Right hindlimb (tissue), 1 donor: ENCODE measurements around the gene CCL3.
"Not testable (repeated sequence)": the region's sequence is repeated elsewhere in the genome, so short reads cannot be mapped to it uniquely, and the experiment has no call there.

ENCODE experiments used
- DNase-seq: peaks from one replicate; pipeline ENCODE4 v3.0.0-alpha.2; 2018

Gene CCL3

GRCh38 chr17:36114971-36115648 is 25.2 kb upstream of the CCL3 start:
- not testable (repeated sequence) for DNase-seq

DNA sequence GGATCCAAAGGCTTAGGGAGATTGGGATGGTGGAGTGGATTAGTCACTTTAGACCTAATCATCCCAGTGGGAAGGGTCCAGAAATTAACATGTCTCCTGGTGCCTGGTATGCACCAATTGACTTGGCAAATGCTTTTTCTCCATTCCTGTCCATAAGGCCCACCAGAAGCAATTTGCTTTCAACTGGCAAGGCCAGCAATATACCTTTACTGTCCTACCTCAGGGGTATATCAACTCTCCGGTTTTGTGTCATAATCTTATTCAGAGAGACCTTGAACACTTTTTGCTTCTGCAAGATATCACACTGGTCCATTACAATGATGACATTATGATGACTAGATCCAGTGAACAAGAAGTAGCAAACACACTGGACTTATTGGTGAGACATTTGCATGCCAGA is 23.2 kb upstream of the CCL3 start:
- not testable (repeated sequence) for DNase-seq

DNA sequence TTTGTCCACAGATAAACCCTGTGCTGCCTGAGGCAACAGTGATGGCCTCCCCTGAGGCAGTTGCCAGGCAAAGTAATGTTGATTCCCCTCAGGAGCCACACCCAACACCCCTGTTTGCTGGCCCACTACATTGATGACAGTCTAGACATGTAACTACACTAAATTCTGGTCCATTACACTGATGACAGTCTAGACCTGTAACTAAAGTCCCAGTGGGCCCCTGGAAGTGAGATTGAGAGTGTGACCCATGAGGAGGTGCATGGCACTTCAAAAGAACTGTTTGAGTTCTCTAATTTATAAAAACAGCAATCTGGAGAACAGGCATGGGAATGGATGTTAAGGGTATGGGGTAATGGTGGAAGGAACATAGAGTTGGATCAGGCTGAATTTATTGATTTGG is 22.6 kb upstream of the CCL3 start:
- no peak for DNase-seq

- no peak for DNase-seq
These were observed 21.1 kb upstream of the CCL3 start for GRCh38 chr17:36111068-36111490.

- not testable (repeated sequence) for DNase-seq
These were observed 18.3 kb upstream of the CCL3 start for GRCh38 chr17:36108265-36108664.

- DNase-seq, result no peak
These were observed 17.7 kb upstream of the CCL3 start for GRCh38 chr17:36107660-36108059.

- DNase-seq, result no peak
These were observed 16.5 kb upstream of the CCL3 start for GRCh38 chr17:36106493-36106835.

DNA sequence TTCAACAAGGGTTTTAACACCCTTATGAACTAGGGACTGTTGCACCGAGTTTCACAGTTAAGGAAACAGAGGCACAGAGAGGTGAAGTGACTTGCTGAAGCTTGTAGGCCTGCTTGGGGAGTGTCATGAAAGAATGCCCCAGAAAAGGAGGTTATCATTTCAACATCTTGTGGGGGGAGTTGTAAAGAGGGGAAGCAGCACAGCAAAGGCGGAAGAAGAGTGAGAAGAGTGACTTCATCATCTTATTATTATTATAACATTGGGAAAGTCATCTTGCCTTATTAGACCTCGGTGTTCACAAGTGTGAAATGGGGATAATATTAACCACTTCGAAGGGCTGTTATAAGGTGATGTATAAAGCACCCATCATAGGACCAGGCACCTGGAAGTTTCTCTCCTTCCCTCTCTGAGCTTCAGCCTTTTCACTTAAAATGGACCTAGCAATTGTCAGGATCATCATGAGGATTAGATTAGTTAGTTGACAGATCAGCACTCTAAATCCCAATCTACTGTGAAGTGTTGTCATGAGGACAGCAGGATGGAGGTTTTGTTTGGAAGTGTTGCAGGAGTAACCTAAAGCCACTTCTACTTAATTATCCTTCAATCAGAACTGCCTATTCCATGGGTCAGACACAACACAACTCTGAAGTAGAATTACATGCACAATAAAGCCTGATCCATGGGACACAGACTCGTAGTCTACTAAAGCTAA is 16.0 kb upstream of the CCL3 start:
- no peak for DNase-seq

DNA sequence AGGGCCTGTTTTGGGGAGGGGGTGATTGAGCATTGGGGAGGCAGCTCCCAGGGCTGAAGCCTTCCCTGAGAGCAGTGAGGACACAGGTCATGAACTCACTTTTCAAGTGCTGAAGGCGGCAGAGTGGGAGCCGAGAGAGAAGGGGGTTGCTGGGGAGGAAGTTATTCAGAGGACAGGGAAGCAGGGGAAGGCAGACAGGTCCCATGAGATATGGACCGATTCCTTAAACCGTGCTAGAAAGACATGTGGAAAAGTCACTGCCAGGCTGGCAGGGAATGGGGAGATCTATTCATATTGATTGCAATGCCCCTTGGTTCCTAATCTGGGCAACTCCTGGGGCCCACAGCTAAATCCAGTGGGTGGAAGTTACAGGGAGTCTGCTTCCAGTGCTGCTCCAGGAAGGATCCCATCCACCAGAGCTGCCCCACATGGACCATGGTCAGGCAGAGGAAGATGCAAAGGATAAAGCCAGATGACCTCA is 14.8 kb upstream of the CCL3 start:
- no peak for DNase-seq

DNA sequence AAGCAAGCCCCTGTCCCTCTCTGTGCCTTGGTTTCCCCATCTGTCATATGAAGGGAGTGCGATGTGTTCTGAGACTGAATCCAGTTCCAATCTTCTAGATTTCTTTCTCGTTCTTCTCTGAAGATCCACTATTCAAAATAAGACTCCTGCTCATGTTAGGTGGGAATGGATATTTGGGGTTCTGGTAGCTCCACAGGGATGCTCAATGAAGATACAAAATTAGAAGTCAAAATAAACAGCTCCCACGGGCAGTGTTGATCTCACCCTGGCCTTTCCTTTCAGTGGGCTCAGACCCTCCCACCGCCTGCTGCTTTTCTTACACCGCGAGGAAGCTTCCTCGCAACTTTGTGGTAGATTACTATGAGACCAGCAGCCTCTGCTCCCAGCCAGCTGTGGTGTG is 14.3 kb upstream of the CCL3 start:
- DNase-seq, result not testable (repeated sequence)

DNA sequence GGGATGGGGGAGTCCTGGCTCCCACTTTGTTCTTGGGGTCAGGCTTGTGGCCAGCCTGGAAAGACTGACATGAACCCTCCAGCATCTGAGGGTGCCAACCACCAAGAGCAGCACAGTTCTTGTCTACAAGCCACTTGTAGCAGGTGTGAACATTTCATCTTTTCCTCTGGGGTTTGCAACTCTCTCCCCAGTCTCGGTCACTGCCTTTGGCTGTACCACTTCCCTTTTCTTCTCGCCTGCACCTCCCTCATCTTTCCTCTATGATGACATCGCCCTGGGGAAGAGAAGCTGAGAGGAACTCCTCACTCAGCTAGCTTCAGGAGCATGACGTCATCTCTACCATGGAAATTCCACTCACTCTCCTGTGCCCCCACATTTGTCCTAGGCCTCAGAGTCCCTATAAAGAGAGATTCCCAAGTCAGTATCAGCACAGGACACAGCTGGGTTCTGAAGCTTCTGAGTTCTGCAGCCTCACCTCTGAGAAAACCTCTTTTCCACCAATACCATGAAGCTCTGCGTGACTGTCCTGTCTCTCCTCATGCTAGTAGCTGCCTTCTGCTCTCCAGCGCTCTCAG is 13.5 kb upstream of the CCL3 start, which contains the start of gene CCL4:
TSS of gene CCL4 (plus strand) at position 427 of the 575 bp plus-strand sequence. CDS start at position 506, 79 bp downstream.
- DNase-seq, result not testable (repeated sequence)

DNA sequence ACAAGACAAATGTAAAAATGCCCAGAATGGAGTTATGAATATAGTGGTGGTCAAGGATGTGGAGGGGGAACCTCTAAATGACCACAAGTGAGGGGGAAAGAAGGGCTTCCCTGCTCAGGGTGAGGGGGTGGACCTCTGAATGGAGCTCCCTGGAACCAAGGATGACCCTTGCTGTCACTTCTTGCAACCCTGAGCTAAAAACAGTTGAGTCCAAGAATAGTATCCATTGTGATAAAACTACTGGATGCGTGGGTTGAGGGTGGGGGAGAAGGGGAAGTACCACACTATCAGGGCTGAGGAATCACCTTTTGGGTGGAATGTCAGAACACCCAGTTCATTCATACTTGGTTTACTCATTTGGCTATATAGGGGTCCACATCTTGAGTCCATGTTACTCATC is 9.1 kb upstream of the CCL3 start:
- DNase-seq, result not testable (repeated sequence)

- no peak for DNase-seq
These were observed 6.0 kb upstream of the CCL3 start for GRCh38 chr17:36095992-36096391.

DNA sequence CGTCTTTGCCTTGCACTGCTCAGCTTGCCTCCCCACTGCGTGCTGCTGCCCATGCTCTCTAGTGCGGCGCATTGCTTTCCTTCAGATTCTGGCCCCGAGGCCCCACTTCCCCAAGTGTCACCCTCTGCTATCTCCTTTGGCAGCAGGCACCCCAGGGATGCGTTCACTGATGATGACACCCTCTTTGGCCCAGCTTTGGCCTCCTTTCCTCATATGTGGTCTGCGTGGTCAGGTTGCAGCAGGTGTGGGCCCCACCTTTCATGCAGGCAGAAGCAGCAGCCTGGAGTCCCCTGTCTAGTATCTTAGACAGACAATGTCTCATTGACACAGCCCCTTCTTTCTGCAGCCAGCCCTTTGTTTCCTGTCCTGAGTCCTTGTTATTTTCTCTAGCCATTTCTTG is 4.8 kb upstream of the CCL3 start:
- DNase-seq, result no peak

- no peak for DNase-seq
These were observed 4.3 kb upstream of the CCL3 start for GRCh38 chr17:36094232-36094631.

DNA sequence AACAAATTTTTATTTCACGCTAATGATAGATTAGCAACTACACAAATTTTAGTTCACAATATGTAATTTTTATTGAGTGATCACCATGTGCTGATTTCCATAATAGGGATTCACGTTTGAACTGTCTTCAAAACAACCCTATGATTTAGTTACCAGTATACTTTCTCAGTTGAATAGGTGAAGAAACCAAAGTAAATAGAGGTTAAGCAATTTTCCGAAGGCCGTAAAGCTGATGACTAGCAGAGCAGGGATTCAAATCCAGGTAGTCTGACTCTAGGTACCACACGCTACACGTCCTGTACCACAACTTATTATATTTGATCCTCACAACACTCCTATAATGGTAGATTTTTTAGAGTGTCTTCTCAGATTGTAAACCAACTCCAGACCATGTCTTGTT is 2.8 kb upstream of the CCL3 start:
- DNase-seq, result not testable (repeated sequence)

DNA sequence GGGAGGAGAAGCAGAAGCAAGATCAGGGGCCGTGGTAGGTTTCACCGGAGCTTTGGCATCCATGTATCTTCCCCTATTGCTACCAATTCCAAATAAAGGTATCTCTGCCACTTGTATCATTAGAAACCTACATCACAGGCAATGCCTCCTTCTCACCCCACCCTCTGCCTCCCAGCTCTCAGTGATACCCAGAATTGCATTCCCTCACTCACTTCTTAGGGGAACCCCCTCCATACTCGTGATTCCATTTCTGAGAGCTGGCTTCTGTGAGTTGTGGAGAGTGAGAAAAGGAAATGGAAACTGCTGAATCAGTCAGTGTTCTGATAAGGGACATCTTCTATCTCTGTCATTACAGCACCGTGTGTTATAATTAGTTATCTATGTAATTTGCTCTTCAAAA is 2.3 kb upstream of the CCL3 start:
- DNase-seq, result no peak

- DNase-seq, result no peak
These were observed 541 bp downstream of the CCL3 start for GRCh38 chr17:36089339-36089865.

GRCh38 chr17:36088670-36089338 is 1.1 kb downstream of the CCL3 start:
- DNase-seq, result no peak

DNA sequence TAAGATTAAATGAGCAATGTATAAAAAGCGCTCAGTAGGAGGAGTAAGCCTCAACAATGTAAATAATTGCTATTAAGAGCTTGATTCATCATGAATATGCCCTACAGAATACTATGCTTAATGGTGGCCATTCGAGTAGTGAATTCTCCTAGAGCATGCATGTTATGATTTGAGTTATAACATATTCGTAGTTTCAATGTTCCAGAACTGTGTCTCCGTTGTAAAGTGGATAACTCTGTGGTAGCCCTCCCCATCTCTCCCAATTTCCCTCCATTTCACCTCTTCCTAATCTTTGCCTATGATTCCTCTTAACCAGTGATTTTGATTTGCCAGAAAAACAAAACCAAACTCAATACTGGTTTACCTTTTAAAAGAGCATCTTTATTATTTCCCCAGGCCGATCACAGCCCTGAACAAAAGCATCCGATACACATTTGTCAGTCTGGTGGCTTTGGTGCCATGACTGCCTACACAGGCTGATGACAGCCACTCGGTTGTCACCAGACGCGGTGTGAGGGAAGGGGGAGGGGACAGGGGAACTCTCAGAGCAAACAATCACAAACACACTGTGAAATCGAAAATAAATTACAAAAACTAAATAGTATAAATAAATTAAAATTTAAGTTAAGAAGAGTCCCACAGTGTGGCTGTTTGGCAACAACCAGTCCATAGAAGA is 1.9 kb downstream of the CCL3 start:
- not testable (repeated sequence) for DNase-seq

DNA sequence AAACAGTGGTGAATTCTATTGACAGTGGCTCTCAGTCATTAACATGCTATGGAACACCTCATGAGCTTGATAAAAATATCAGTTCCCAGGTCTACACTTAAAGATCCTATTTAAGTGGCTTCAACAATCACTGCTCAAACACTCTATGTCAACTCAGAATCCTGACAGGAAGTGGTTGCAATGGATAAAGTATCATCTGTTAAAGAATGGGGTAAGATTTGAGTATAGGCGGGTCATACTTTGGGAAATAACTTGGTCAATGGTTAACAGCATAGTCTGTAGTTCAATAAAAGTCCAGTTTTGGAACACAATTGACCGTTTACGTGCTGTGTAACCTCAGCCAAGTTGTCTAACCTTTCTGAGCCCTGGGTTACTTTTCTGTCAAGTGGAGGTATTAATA is 2.5 kb downstream of the CCL3 start:
- DNase-seq, result not testable (repeated sequence)

DNA sequence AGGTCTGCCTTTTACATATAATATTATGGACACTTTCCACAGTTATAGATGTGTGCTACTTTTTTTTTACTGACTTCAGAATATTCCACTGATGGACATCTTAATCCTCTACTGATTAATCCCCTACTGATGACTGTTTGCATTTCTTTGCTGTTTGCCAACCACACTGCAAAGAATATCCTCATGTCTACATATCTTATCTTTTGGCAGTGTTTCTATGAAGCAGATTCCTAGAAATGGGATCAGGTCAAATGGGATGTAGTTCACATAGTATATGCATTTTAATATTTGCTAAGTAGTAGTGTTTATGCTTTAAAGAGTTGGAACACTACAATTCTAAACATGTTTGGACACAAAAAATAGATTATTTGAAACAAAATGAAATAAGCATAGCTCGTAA is 3.2 kb downstream of the CCL3 start:
- no peak for DNase-seq

- no peak for DNase-seq
These were observed 4.2 kb downstream of the CCL3 start for GRCh38 chr17:36085765-36086164.
